Esophagus squamous epithelium (tissue), 5 donors: ENCODE results near the gene TAB3. TPM values are rescaled to one million over a fixed set of nuclear protein-coding genes. Genes with fewer than 3 reads are reported as not detected.

Source experiments
- DNase-seq: peaks from one replicate; lab custom pipeline; 2025; lab: John Stamatoyannopoulos, UW
- H3K27ac ChIP-seq, 4 donors: fragments of 200-600 bp; sonication (generic); one replicate each; pipeline ENCODE4 v1.5.1; 2016 to 2019; ENCODE audit warnings: mild to moderate bottlenecking in 1 of 4
- H3K27me3 ChIP-seq, 4 donors: fragments of 200-600 bp; sonication (generic); 1 replicate in 3 of 4; 2 replicates in 1 of 4; pipeline versions ENCODE4 v1.5.1 to v1.6.0; 2017 to 2021; ENCODE audit warnings: antibody characterized with exemption in 1 of 4
- H3K36me3 ChIP-seq, 3 donors: fragments of 200-600 bp; sonication (generic); one replicate each; pipeline ENCODE4 v1.5.1; 2016 to 2019
- H3K4me1 ChIP-seq, 3 donors: fragments of 200-600 bp; sonication (generic); one replicate each; pipeline ENCODE4 v1.5.1; 2017 to 2019
- H3K4me3 ChIP-seq, 4 donors: fragments of 200-600 bp; sonication (generic); 1 replicate in 3 of 4; 2 replicates in 1 of 4; pipeline ENCODE4 v1.5.1; 2016 to 2019; ENCODE audit warnings: mild to moderate bottlenecking in 2 of 4, moderate library complexity in 1 of 4
- H3K9me3 ChIP-seq, 3 donors: fragments of 200-600 bp; sonication (generic); one replicate each; pipeline ENCODE4 v1.5.1; 2016 to 2019
- POLR2A ChIP-seq, 4 donors: fragments of 450-650 bp; IDR thresholded peaks; one replicate each; pipeline ENCODE4 v1.6.1; 2017; ENCODE audit warnings: antibody characterized with exemption in 4 of 4, mild to moderate bottlenecking in 4 of 4, moderate library complexity in 3 of 4
- WGBS, 2 donors: methylation state at CpG; one replicate each; pipeline ENCODE4 v1.1.5; 2018; 5-methylcytosine and 5-hydroxymethylcytosine counted together
- intact Hi-C: fragments of 100-400 bp; cut with DNase I; formaldehyde crosslinking; loops from one replicate; pipeline ENCODE4 v1.15.0; 2022
- total RNA-seq, 4 donors: library from RNA; depleted of rRNA; stranded (reverse); fragments of >200 nt; gene quantifications; one replicate each; pipeline ENCODE4 v1.1.0, GENCODE V29; 2016
- TF ChIP-seq, protein P1 (sequence below), 6 experiments: fragments of 450-650 bp in 4 of 6; fragments of 200-600 bp in 2 of 6; sonication (generic) in 2 of 6; IDR thresholded peaks; one replicate each; pipeline ENCODE4 v1.5.1; 2016 to 2019; ENCODE audit warnings: antibody characterized with exemption in 6 of 6, mild to moderate bottlenecking in 4 of 6, moderate library complexity in 4 of 6
- donor health status: DM: yes; HTN: yes; CAD: no.

TAB3 gene
- total RNA-seq, 4 donors from 2014 or later, result 33.1 to 48.1 (median 35.8) TPM

DNA sequence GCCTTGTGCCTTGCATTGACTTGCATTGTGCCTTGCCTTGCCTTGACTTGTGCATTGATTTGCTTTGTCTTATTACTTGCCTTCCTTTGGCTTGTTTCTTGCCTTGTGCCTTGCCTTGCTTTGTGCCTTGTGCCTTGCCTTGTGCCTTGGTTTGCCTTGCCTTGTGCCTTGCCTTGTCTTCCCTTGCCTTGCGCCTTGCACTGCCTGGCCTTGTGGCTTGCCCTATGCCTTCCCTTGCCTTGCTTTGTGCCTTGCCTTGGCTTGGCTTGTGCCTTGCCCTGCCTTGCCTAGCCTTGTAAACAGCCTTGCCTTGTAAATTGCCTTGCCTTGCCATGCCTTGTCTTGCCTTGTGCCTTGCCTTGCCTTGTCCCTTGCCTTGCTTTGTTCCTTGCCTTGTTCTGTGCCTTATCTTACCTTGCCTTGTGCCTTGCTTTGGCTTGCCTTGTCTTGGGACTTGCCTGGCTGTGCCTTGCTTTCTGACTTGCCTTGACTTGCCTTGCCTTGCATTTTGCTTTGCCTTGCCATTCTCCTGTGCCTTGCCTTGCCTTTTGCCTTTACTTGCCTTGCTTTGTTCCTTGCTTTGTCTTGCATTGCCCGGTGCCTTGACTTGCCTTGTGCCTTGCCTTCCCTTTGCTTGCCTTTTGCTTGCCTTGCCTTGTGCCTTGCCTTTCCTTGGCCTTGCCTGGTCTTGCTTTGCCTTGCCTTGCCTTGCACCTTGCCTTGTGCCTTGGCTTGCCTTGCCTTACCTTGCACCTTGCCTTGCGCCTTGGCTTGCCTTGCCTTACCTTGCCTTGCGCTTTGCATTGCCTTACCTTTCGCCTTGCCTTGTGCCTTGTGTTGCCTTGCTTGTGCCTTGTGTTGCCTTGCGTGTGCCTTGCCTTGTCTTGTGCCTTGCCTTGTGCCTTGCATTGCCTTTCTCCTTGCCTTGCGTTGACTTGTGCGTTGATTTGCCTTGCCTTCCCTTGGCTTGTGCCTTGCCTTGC lies 97.5 kb downstream of the TAB3 start:
- H3K27me3 ChIP-seq, result no peaks in the 10 kb centered on the region
- intact Hi-C loops, result no loop called here
- no peaks in the 10 kb centered on the region for H3K4me1 ChIP-seq
- H3K36me3 ChIP-seq, result no peaks in the 10 kb centered on the region
- 84 to 85% methylated on average over 8 of the region's 8 CpGs for WGBS, 2 donors
- H3K27ac ChIP-seq, result no peak overlapping the region
- no peaks in the 10 kb centered on the region for H3K9me3 ChIP-seq
- H3K4me3 ChIP-seq, result no peak overlapping the region
- no peak for DNase-seq
- no peak for TF ChIP-seq POLR2A (IDR thresholded peaks at IDR 0.05)
- TF ChIP-seq, protein P1, sequence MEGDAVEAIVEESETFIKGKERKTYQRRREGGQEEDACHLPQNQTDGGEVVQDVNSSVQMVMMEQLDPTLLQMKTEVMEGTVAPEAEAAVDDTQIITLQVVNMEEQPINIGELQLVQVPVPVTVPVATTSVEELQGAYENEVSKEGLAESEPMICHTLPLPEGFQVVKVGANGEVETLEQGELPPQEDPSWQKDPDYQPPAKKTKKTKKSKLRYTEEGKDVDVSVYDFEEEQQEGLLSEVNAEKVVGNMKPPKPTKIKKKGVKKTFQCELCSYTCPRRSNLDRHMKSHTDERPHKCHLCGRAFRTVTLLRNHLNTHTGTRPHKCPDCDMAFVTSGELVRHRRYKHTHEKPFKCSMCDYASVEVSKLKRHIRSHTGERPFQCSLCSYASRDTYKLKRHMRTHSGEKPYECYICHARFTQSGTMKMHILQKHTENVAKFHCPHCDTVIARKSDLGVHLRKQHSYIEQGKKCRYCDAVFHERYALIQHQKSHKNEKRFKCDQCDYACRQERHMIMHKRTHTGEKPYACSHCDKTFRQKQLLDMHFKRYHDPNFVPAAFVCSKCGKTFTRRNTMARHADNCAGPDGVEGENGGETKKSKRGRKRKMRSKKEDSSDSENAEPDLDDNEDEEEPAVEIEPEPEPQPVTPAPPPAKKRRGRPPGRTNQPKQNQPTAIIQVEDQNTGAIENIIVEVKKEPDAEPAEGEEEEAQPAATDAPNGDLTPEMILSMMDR (IDR thresholded peaks at IDR 0.05), result no peak

DNA sequence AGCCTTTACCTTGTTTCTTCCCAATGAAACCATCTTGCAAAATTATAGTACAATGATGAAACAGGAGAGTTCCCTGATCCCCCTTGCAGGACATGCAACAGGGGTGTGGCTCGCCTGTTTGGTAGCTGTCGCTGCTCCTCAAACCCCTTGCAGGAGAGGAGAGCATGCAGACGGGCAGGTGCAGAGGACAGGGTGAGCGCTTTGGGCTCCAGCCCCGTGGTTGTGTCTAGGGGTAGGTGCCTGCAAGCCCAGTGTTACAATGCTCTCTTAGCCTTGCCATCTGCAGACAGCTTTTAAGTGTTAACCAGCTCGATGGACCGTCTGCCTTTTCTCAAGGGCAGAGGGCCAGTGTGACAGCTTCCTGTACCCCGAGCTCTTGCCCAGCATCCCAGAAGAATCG lies 102.0 kb downstream of the TAB3 start:
- Histone ChIP-seq H3K27me3 (no peaks in the 10 kb centered on the region), H3K9me3 (no peaks in the 10 kb centered on the region), H3K4me3 (no peak overlapping the region), H3K4me1 (no peaks in the 10 kb centered on the region), H3K27ac (no peak overlapping the region), H3K36me3 (no peaks in the 10 kb centered on the region)
- TF ChIP-seq, protein P1 (IDR thresholded peaks at IDR 0.05), result no peak
- TF ChIP-seq POLR2A (IDR thresholded peaks at IDR 0.05), result no peak
- WGBS, 2 donors, result 80 to 84% methylated on average over 2 to 6 of the region's 9 CpGs
- no peak for DNase-seq
- intact Hi-C loops, result no loop called here

DNA sequence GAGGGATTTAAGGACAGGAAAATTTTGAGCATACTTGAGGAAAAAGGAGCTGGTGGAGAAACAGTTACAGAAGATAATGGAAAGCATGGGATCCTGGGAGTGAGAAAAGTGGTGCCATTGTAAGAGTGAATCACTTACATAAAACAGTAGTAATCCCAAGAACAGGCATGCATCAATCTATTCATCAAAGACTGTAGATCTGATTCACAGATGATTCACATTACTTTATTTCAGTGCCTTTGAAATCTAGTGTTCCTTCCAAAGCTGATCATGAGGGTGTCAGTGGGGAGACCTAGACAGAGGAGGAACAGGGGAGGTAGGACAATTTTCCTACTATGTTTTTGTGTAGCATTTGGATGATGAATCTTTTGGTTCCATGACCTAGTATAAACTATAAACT lies 102.7 kb downstream of the TAB3 start:
- Histone ChIP-seq H3K4me3 (no peak overlapping the region), H3K9me3 (no peaks in the 10 kb centered on the region), H3K27ac (no peak overlapping the region), H3K4me1 (no peaks in the 10 kb centered on the region), H3K36me3 (no peaks in the 10 kb centered on the region), H3K27me3 (no peaks in the 10 kb centered on the region)
- TF ChIP-seq, protein P1 (IDR thresholded peaks at IDR 0.05), result no peak
- TF ChIP-seq POLR2A (IDR thresholded peaks at IDR 0.05), result no peak
- no peak for DNase-seq
- intact Hi-C loops, result no loop called here

DNA sequence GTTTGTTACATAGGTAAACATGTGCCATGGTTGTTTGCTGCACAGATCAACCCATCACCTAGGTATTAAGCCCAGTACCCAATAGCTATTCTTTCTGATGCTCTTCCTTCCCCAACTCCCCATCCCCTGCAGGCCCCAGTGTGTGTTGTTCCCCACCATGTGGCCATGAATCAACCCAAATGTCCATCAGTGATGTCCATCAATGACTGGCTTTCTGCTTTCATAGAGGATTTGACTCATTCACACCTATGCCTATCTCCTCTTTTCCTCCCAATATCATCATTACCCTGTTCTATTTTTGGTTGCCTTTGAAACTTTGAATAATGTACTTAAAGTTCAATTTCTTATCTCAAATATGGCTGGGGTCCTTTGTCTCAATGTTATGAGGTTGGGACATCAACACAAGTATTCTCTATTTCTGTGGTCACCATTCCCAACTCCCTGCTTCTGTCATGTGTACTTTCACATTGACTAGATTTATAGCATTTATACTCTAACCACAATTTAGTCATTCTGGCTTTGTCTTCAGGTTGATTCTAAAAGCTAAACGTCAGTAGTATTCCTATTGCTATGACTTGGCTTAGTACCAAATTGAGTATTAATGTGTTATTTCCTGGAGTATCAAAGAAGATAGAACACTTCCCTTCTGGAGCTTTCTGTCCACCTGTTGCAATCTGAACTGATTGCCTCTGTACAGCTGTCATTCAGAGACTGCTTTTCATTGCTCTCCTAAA lies 107.2 kb downstream of the TAB3 start:
- no peak for TF ChIP-seq POLR2A (IDR thresholded peaks at IDR 0.05)
- Histone ChIP-seq H3K27ac (no peak overlapping the region), H3K4me1 (no peaks in the 10 kb centered on the region), H3K36me3 (no peaks in the 10 kb centered on the region), H3K9me3 (no peaks in the 10 kb centered on the region), H3K27me3 (no peaks in the 10 kb centered on the region), H3K4me3 (no peak overlapping the region)
- WGBS, 2 donors, result 0 to 18% methylated on average over 1 of the region's 1 CpG
- no peak for DNase-seq
- intact Hi-C loops, result no loop called here

DNA sequence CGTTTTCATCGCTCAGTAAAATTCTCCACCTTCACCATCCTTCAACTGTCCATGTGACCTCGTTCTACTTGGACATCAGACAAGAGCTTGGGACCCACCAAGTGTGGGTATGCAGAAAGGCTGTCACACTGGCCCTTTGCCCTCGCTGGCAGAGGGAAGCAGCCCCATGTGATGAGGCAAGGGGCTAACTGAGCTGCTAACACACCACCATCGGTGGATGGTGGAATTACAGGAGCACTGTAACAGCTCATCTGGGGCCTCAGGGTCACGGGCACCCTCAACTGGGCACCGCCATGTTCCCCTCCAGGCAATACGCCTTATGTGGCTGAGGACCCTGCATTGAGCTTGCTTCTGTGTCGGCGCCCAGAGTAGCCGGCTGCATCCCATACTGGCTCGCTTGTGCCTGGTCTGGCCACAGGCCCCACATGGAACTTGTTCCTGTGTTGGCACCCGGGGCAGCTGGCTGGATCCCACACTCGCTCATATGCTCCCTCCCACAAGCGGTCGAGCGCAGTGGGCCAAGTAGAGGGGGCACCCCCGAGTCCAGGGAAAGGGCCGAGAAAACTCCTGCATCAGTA lies 109.5 kb downstream of the TAB3 start:
- H3K27ac ChIP-seq, result no peak overlapping the region
- H3K9me3 ChIP-seq, result no peaks in the 10 kb centered on the region
- intact Hi-C loops, result no loop called here
- no peak for TF ChIP-seq POLR2A (IDR thresholded peaks at IDR 0.05)
- TF ChIP-seq, protein P1 (IDR thresholded peaks at IDR 0.05), result no peak
- H3K27me3 ChIP-seq, result no peaks in the 10 kb centered on the region
- H3K36me3 ChIP-seq, result no peaks in the 10 kb centered on the region
- 67 to 100% methylated on average over 4 to 7 of the region's 19 CpGs for WGBS, 2 donors
- no peak for DNase-seq
- no peaks in the 10 kb centered on the region for H3K4me1 ChIP-seq
- no peak overlapping the region for H3K4me3 ChIP-seq
